HepG2 (cell line): ENCODE results near the gene DNAH8. TPM values are rescaled to one million over a fixed set of nuclear protein-coding genes. Genes with fewer than 3 reads are reported as not detected.

Experiments used
- ATAC-seq: fragments of 200-7000 bp; cut with Tn5 transposase; 3 replicates; pipeline ENCODE4 v1.9.1; 2020; ENCODE audit warnings: mild to moderate bottlenecking, moderate library complexity
- BruUV-seq: library from RNA; stranded (reverse); fragments of 400-500 nt; replicated peaks from 2 replicates; lab custom pipeline; 2021; lab: Mats Ljungman, UMichigan
- CTCF ChIA-PET: fragments of 300-600 bp; formaldehyde crosslinking; extraction: SDS; loops from one replicate; lab custom pipeline; 2021; ENCODE audit warnings: low total read pairs, inconsistent platforms, low intra/inter-chr PET ratio; lab: Yijun Ruan, JAX
- POLR2A ChIA-PET: fragments of 350-600 bp; sonication (Branson Sonifier 250); formaldehyde crosslinking; loops from one replicate; lab custom pipeline; 2020; ENCODE audit warnings: antibody characterized with exemption, inconsistent platforms; lab: Yijun Ruan, JAX
- DNase-seq: peaks from one replicate; pipeline ENCODE4 v3.0.0-alpha.2; 2015; ENCODE audit warnings: low spot score
- FAIRE-seq: peaks from 3 replicates; lab custom pipeline; 2011; peaks lifted over from hg19 to GRCh38; lab: Jason Lieb, UNC
- H2AFZ ChIP-seq: one replicate; pipeline ENCODE4 v1.6.1; 2011; ENCODE audit warnings: low read length, inconsistent platforms
- H3K27ac ChIP-seq: fragments of 300-600 bp; 3 replicates; pipeline ENCODE4 v1.8.0; 2011; ENCODE audit warnings: mixed run types, mild to moderate bottlenecking, mixed read lengths, low read length, inconsistent platforms; ENCODE audit not compliant: insufficient read depth; ENCODE audit errors: extremely low read length
- H3K27me3 ChIP-seq, 2 experiments: fragments of 200-600 bp in 1 of 2; 2 replicates in 1 of 2; 3 replicates in 1 of 2; pipeline versions ENCODE4 v1.6.0 to v1.8.0; 2011; ENCODE audit warnings: low read length in 2 of 2, mild to moderate bottlenecking in 2 of 2, moderate library complexity in 2 of 2, inconsistent platforms in 1 of 2; ENCODE audit not compliant: insufficient read depth in 2 of 2, control insufficient read depth in 1 of 2
- H3K36me3 ChIP-seq, 2 experiments: fragments of 200-600 bp in 1 of 2; replicated peaks in 1 of 2; 2 replicates in 1 of 2; 3 replicates in 1 of 2; pipeline versions ENCODE4 v1.5.1 to v1.8.0; 2011; ENCODE audit warnings: low read length in 2 of 2, inconsistent platforms in 1 of 2; ENCODE audit not compliant: insufficient read depth in 2 of 2, control insufficient read depth in 1 of 2
- H3K4me1 ChIP-seq: 2 replicates; pipeline ENCODE4 v1.5.1; 2012; ENCODE audit warnings: low read length, inconsistent platforms; ENCODE audit not compliant: insufficient read depth
- H3K4me2 ChIP-seq: 2 replicates; pipeline ENCODE4 v1.6.0; 2011; ENCODE audit warnings: low read depth, low read length, inconsistent platforms
- H3K4me3 ChIP-seq, 3 experiments: fragments of 200-600 bp in 1 of 3; sonication (generic), shearing (Covaris generic) in 1 of 3; replicated peaks in 1 of 3; 2 replicates each; pipeline ENCODE4 v1.5.1; 2011 to 2016; ENCODE audit warnings: low read length in 3 of 3, inconsistent platforms in 2 of 3, low read depth in 2 of 3, mild to moderate bottlenecking in 2 of 3, control low read depth in 1 of 3, mixed read lengths in 1 of 3; ENCODE audit not compliant: insufficient read depth in 1 of 3
- H3K79me2 ChIP-seq: one replicate; pipeline ENCODE4 v1.6.1; 2011; ENCODE audit warnings: low read length, inconsistent platforms; ENCODE audit not compliant: insufficient read depth
- H3K9ac ChIP-seq: 2 replicates; pipeline ENCODE4 v1.6.0; 2011; ENCODE audit warnings: mild to moderate bottlenecking, low read depth, low read length, inconsistent platforms; ENCODE audit not compliant: insufficient read depth
- H3K9me3 ChIP-seq: 2 replicates; pipeline ENCODE4 v1.5.1; 2012; ENCODE audit warnings: mild to moderate bottlenecking, low read length
- H4K20me1 ChIP-seq: 2 replicates; pipeline ENCODE4 v1.6.0; 2011; ENCODE audit warnings: inconsistent platforms, mild to moderate bottlenecking, low read length, moderate library complexity; ENCODE audit not compliant: insufficient read depth
- E2F2 ChIP-seq: sonication (generic); formaldehyde crosslinking; IDR thresholded peaks from 2 replicates; pipeline ENCODE4 v1.4.0; 2020; ENCODE audit warnings: missing genetic modification reagents, borderline replicate concordance
- LBX2 ChIP-seq: sonication (generic); formaldehyde crosslinking; IDR thresholded peaks from 2 replicates; pipeline ENCODE4 v1.5.0; 2020; ENCODE audit warnings: missing genetic modification reagents, mild to moderate bottlenecking, borderline replicate concordance
- RELA ChIP-seq: sonication (generic); formaldehyde crosslinking; IDR thresholded peaks from 2 replicates; pipeline ENCODE4 v1.4.0; 2020; ENCODE audit warnings: missing genetic modification reagents
- TCF12 ChIP-seq, 2 experiments: fragments of 450-650 bp in 1 of 2; sonication (generic) in 1 of 2; formaldehyde crosslinking in 1 of 2; IDR thresholded peaks; 2 replicates each; pipeline versions ENCODE4 v1.6.1 to v1.8.0; 2017 to 2022; ENCODE audit warnings: antibody characterized with exemption in 1 of 2, mild to moderate bottlenecking in 1 of 2, missing genetic modification reagents in 1 of 2, moderate library complexity in 1 of 2
- ZC3H4 ChIP-seq: sonication (generic); formaldehyde crosslinking; IDR thresholded peaks from 2 replicates; pipeline ENCODE4 v1.4.0; 2020; ENCODE audit warnings: missing genetic modification reagents, borderline replicate concordance
- ZMYM3 ChIP-seq: sonication (generic); formaldehyde crosslinking; IDR thresholded peaks from 2 replicates; pipeline ENCODE4 v1.5.1; 2020; ENCODE audit warnings: mild to moderate bottlenecking, missing genetic modification reagents
- WGBS: methylation state at CpG from one replicate; pipeline ENCODE4 v1.1.6; 2017; ENCODE audit warnings: low lambda C conversion rate; 5-methylcytosine and 5-hydroxymethylcytosine counted together
- in situ Hi-C: cut with HindIII; loops from 2 replicates; pipeline ENCODE4 v1.10.0; 2017; ENCODE audit warnings: low pct_unique_long_range_greater_than_20kb; ENCODE audit not compliant: extremely low pct_ligation_motif_present
- intact Hi-C: fragments of 100-400 bp; cut with micrococcal nuclease; formaldehyde crosslinking; loops from one replicate; pipeline ENCODE4 v1.10.0; 2022; ENCODE audit not compliant: unreplicated experiment
- polyA plus RNA-seq, 8 experiments: library from polyadenylated mRNA; depleted of rRNA in 3 of 8; stranded (reverse) in 7 of 8; unstranded in 1 of 8; fragments of >200 nt; fragmentation: Illumina TruSeq in 4 of 8; extraction: Trizol in 4 of 8; gene quantifications; 2 replicates each; pipeline versions ENCODE4 v1.2.1 to v1.2.3, GENCODE V29; 2011 to 2016; ENCODE audit warnings: low read depth in 4 of 8, missing spikeins in 1 of 8, mixed read lengths in 1 of 8; ENCODE audit not compliant: insufficient read depth in 1 of 8
- total RNA-seq, 5 experiments: library from RNA; depleted of rRNA; stranded (reverse); fragments of >200 nt; fragmentation: Illumina TruSeq; extraction: Trizol; gene quantifications; 2 replicates each; pipeline ENCODE4 v1.2.3, GENCODE V29; 2016; ENCODE audit warnings: low read depth in 1 of 5
- TF ChIP-seq, protein P1 (sequence below): sonication (generic); formaldehyde crosslinking; IDR thresholded peaks from 2 replicates; pipeline ENCODE4 v1.4.0; 2020; ENCODE audit warnings: missing genetic modification reagents

Gene DNAH8
- total and polyA plus RNA-seq, 2 of the 13 experiments (the other 11 are each of a cell fraction or from before 2014, with no cell fraction given) = not detected

- Histone ChIP-seq H3K9me3 (no peaks in the 10 kb centered on the region), H3K27me3 (no peaks in the 10 kb centered on the region), H3K36me3 (no peaks in the 10 kb centered on the region), H4K20me1 (no peaks in the 10 kb centered on the region), H3K79me2 (no peaks in the 10 kb centered on the region), H3K27ac (no peak overlapping the region), H3K9ac (no peak overlapping the region), H2AFZ (no peak overlapping the region), H3K4me3 (no peak overlapping the region), H3K4me2 (no peak overlapping the region), H3K4me1 (no peaks in the 10 kb centered on the region)
- WGBS = 95% methylated on average over 3 of the region's 3 CpGs
- ChIA-PET POLR2A (no interaction called here), CTCF (no interaction called here)
- in situ Hi-C loops (no loop called here), intact Hi-C loops (no loop called here)
- ATAC-seq = no peak
- TF ChIP-seq E2F2 (CRISPR knock-in tag) (no peak), ZMYM3 (CRISPR knock-in tag) (no peak), RELA (CRISPR knock-in tag) (no peak), TCF12 (IDR thresholded peaks at IDR 0.05) (no peak), TCF12 (CRISPR knock-in tag; IDR thresholded peaks at IDR 0.05) (no peak), ZC3H4 (CRISPR knock-in tag) (no peak), LBX2 (CRISPR knock-in tag) (no peak)
- TF ChIP-seq, protein P1, sequence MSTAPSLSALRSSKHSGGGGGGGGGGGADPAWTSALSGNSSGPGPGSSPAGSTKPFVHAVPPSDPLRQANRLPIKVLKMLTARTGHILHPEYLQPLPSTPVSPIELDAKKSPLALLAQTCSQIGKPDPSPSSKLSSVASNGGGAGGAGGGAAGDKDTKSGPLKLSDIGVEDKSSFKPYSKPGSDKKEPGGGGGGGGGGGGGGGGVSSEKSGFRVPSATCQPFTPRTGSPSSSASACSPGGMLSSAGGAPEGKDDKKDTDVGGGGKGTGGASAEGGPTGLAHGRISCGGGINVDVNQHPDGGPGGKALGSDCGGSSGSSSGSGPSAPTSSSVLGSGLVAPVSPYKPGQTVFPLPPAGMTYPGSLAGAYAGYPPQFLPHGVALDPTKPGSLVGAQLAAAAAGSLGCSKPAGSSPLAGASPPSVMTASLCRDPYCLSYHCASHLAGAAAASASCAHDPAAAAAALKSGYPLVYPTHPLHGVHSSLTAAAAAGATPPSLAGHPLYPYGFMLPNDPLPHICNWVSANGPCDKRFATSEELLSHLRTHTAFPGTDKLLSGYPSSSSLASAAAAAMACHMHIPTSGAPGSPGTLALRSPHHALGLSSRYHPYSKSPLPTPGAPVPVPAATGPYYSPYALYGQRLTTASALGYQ (CRISPR knock-in tag) = no peak
- FAIRE-seq = no peak
- BruUV-seq = no TSS peak
- DNase-seq = no peak
These were observed 269.6 kb downstream of the DNAH8 start for GRCh38 chr6:38984723-38985122.
